ENCODE measurements around the gene CIZ1.
A peak's percentile ranks its signal among the peaks of the same experiment; 100 is the strongest.
"Not testable (repeated sequence)": the region's sequence is repeated elsewhere in the genome, so short reads cannot be mapped to it uniquely, and the experiment has no call there.

The CIZ1 gene

DNA sequence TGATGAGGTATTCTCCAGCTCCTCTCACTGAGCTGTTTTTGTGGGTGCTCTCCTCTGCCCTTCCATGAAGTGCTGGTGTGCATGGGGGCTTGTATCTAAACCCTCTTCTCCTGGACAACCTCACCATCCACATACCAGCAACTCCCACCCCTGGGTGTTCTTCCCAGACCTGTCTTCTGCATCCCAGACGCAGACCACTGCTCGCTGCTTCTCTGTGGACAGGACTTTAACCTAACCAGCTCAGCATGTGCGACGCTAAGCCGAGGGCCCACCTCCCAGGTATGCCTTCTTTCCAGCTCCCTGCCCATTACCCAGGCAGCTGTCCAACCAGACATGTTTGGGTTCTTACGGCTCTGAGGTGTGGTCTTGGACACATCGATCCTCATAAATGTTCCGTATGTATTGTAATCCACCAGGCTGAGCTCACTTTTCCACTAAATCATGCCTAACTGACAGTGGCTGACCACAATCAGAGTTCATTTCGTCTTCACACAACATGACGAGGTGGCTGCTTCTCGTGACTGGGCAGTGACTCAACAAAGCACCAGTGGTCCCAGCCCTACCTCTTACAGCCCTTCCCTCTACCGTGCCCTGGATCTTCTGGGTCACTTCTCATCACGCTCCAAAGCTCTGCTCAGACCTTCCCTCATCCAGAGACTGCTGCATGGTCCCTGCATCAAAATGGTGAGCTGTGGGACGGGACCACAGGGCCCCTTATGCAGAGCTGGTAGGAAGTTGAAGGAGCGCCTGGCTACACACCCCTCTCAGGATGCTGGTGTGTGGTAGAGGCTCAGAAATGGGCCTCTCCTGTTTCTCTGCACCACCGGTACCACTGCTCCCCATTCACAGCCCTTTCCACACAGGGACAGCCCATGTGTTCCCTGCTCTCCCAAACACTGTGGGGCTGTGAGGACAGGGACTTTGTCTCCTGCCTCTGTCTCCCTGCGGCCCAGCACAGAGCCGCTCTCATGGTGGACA lies 54.3 kb downstream of the CIZ1 start:
- TF ChIP-seq, protein P1, sequence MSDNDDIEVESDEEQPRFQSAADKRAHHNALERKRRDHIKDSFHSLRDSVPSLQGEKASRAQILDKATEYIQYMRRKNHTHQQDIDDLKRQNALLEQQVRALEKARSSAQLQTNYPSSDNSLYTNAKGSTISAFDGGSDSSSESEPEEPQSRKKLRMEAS (IDR thresholded peaks at IDR 0.05; ENCODE audit: low read depth, low read length): no peak
- TF ChIP-seq CTCF (IDR thresholded peaks at IDR 0.05; ENCODE audit: low read depth, low read length): no peak
- no peak for DNase-seq (ENCODE audit: low read depth)
- no peak overlapping the region for H3K4me3 ChIP-seq (ENCODE audit: low read depth, low read length)

- H3K4me3 ChIP-seq (ENCODE audit: low read depth, low read length); DNase-seq (ENCODE audit: low read depth): not testable (repeated sequence)
Observed at GRCh38 chr9:128135561-128135960, 55.8 kb downstream of the CIZ1 start.

- DNase-seq (ENCODE audit: low read depth); H3K4me3 ChIP-seq (ENCODE audit: low read depth, low read length): not testable (repeated sequence)
Observed at GRCh38 chr9:128132139-128132538, 59.2 kb downstream of the CIZ1 start.

- not testable (repeated sequence) for H3K4me3 ChIP-seq (ENCODE audit: low read depth, low read length); DNase-seq (ENCODE audit: low read depth)
Observed at GRCh38 chr9:128131346-128131745, 60.0 kb downstream of the CIZ1 start.

GRCh38 chr9:128130651-128131050 lies 60.7 kb downstream of the CIZ1 start:
- DNase-seq (ENCODE audit: low read depth); H3K4me3 ChIP-seq (ENCODE audit: low read depth, low read length): not testable (repeated sequence)

- peak; percentile 1 for TF ChIP-seq CTCF (IDR thresholded peaks at IDR 0.05; ENCODE audit: low read depth, low read length)
- DNase-seq (ENCODE audit: low read depth); H3K4me3 ChIP-seq (ENCODE audit: low read depth, low read length): not testable (repeated sequence)
Observed at GRCh38 chr9:128129976-128130590, 61.3 kb downstream of the CIZ1 start.

DNA sequence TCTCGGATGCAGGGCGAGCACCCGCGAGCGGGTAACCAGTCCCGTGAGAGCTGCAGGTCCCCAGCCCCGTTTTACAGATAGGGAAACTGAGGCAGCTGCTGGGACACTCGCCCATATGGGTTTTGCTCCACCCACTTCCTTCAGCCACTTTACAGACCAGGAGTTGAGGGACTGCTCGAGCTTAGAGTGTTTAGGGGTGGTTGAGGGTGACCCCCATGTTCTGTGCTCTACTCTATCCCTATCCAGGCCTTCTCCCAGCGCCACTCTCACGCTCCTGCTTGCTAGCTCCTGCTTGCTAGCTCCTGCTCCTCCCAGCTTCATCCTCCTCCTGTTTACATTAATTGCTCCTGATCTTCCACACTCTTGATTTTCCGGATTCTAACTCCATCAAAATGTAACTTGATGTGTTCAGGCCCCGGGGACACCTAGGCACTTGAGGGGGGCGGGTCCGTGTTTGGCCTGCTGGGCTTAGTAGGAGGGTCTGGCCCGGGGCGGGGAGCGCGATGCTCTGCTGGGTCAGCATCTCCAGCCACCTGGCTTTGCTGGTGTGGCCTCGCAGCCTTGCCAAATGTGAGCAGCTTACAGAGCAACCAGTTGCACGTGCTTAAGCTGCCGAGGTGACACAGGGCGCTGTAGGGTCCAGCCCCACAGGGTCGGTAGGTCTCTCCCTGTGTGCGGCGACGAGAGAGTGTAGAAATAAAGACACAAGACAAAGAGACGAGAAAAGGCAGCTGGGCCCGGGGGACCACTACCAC lies 62.4 kb downstream of the CIZ1 start:
- TF ChIP-seq CTCF (IDR thresholded peaks at IDR 0.05; ENCODE audit: low read depth, low read length) (no peak), MYC (IDR thresholded peaks at IDR 0.05; ENCODE audit: low read depth, low read length) (no peak), POLR2A (IDR thresholded peaks at IDR 0.05; ENCODE audit: extremely low read depth, insufficient read length) (no peak)
- TF ChIP-seq, protein P1 (IDR thresholded peaks at IDR 0.05; ENCODE audit: low read depth, low read length): no peak
- peak overlapping the region; percentile 62 for H3K4me3 ChIP-seq (ENCODE audit: low read depth, low read length)
- no peak for DNase-seq (ENCODE audit: low read depth)

- peak; percentile 91 for DNase-seq (ENCODE audit: low read depth)
- peak overlapping the region; percentile 92 for H3K4me3 ChIP-seq (ENCODE audit: low read depth, low read length)
- TF ChIP-seq, protein P1 (IDR thresholded peaks at IDR 0.05; ENCODE audit: low read depth, low read length): peak; percentile 98
- TF ChIP-seq MYC (IDR thresholded peaks at IDR 0.05; ENCODE audit: low read depth, low read length): peak; percentile 87
- TF ChIP-seq CTCF (IDR thresholded peaks at IDR 0.05; ENCODE audit: low read depth, low read length): no peak
- no peak for TF ChIP-seq POLR2A (IDR thresholded peaks at IDR 0.05; ENCODE audit: extremely low read depth, insufficient read length)
Observed at GRCh38 chr9:128127990-128128835, 63.2 kb downstream of the CIZ1 start.

Data from NB4 (cell line).